ENCODE results near the gene NRARP. TPM values are rescaled to one million over a fixed set of nuclear protein-coding genes. Genes with fewer than 3 reads are reported as not detected.

NRARP gene
- polyA plus RNA-seq, 1 experiment, result 0.17 TPM

- H3K4me3 ChIP-seq (ENCODE audit: low read depth, low read length), result peak overlapping the region; percentile 13; the same call in 1 of the 2 replicates
- H3K27me3 ChIP-seq (ENCODE audit: control insufficient read depth, insufficient read depth, low read length), result peaks cover 24% of the 10 kb centered on the region
- H3K36me3 ChIP-seq (ENCODE audit: control insufficient read depth, insufficient read depth, low read length), result no peaks in the 10 kb centered on the region
- ChIA-PET CTCF (interaction anchor here (1.4 kb wide), 1 partner anchor 10 kb away, joined by 5 read pairs; no protein-coding TSS in a partner anchor), POLR2A (no interaction called here)
- no peak for TF ChIP-seq CTCF (IDR thresholded peaks at IDR 0.05; ENCODE audit: insufficient read depth, low read depth, low read length)
- no peak for DNase-seq (ENCODE audit: low read depth)
These were observed 6.7 kb downstream of the NRARP start for GRCh38 chr9:137295238-137295811.

GRCh38 chr9:137294681-137295237, 7.3 kb downstream of the NRARP start:
- Histone ChIP-seq H3K4me3 (ENCODE audit: low read depth, low read length) (no peak overlapping the region), H3K36me3 (ENCODE audit: control insufficient read depth, insufficient read depth, low read length) (no peaks in the 10 kb centered on the region), H3K27me3 (ENCODE audit: control insufficient read depth, insufficient read depth, low read length) (peaks cover 23% of the 10 kb centered on the region)
- POLR2A ChIA-PET, result no interaction called here
- DNase-seq (ENCODE audit: low read depth), result no peak
- peak; percentile 39 for TF ChIP-seq CTCF (IDR thresholded peaks at IDR 0.05; ENCODE audit: insufficient read depth, low read depth, low read length)
- CTCF ChIA-PET, result interaction anchor here (0.8 to 1.4 kb wide), 3 partner anchors 10 to 40 kb away, joined by 3 to 5 read pairs (median 3); no protein-coding TSS in a partner anchor

- no peak for TF ChIP-seq CTCF (IDR thresholded peaks at IDR 0.05; ENCODE audit: insufficient read depth, low read depth, low read length)
- POLR2A ChIA-PET, result interaction anchor here (0.5 kb wide), 1 partner anchor 93 kb away, joined by 4 read pairs; no protein-coding TSS in a partner anchor
- CTCF ChIA-PET, result interaction anchor here (0.8 to 1.4 kb wide), 5 partner anchors 8 to 40 kb away, joined by 3 to 6 read pairs (median 3); partner anchors contain the start of gene NRARP
- Histone ChIP-seq H3K36me3 (ENCODE audit: control insufficient read depth, insufficient read depth, low read length) (no peaks in the 10 kb centered on the region), H3K4me3 (ENCODE audit: low read depth, low read length) (no peak overlapping the region), H3K27me3 (ENCODE audit: control insufficient read depth, insufficient read depth, low read length) (peaks cover 20% of the 10 kb centered on the region)
- DNase-seq (ENCODE audit: low read depth), result no peak
These were observed 7.9 kb downstream of the NRARP start for GRCh38 chr9:137294091-137294680.

- no peak for DNase-seq (ENCODE audit: low read depth)
- ChIA-PET POLR2A (interaction anchor here (0.5 kb wide), 2 partner anchors 9 to 93 kb away, joined by 4 to 10 read pairs; no protein-coding TSS in a partner anchor), CTCF (interaction anchor here (0.9 to 1.2 kb wide), 4 partner anchors 9 to 152 kb away, joined by 3 to 6 read pairs (median 3); partner anchors contain the start of gene NRARP)
- Histone ChIP-seq H3K27me3 (ENCODE audit: control insufficient read depth, insufficient read depth, low read length) (peaks cover 14% of the 10 kb centered on the region), H3K36me3 (ENCODE audit: control insufficient read depth, insufficient read depth, low read length) (no peaks in the 10 kb centered on the region), H3K4me3 (ENCODE audit: low read depth, low read length) (no peak overlapping the region)
- TF ChIP-seq CTCF (IDR thresholded peaks at IDR 0.05; ENCODE audit: insufficient read depth, low read depth, low read length), result no peak
These were observed 8.5 kb downstream of the NRARP start for GRCh38 chr9:137293482-137294090.

- no peak overlapping the region for H3K4me3 ChIP-seq (ENCODE audit: low read depth, low read length)
- DNase-seq (ENCODE audit: low read depth), result no peak
- no peak for TF ChIP-seq CTCF (IDR thresholded peaks at IDR 0.05; ENCODE audit: insufficient read depth, low read depth, low read length)
- peaks cover 11% of the 10 kb centered on the region for H3K27me3 ChIP-seq (ENCODE audit: control insufficient read depth, insufficient read depth, low read length)
- POLR2A ChIA-PET, result interaction anchor here (0.5 kb wide), 1 partner anchor 8 kb away, joined by 10 read pairs; no protein-coding TSS in a partner anchor
- H3K36me3 ChIP-seq (ENCODE audit: control insufficient read depth, insufficient read depth, low read length), result no peaks in the 10 kb centered on the region
- CTCF ChIA-PET, result interaction anchor here (0.6 to 1.2 kb wide), 4 partner anchors 9 to 153 kb away, joined by 3 to 6 read pairs (median 3); partner anchors contain the start of gene NRARP
These were observed 9.0 kb downstream of the NRARP start for GRCh38 chr9:137293094-137293481.

Measured in BJ (cell line).